Measurements from ENCODE around the gene APPL2. TPM values are rescaled to one million over a fixed set of nuclear protein-coding genes. Genes with fewer than 3 reads are reported as not detected.
A peak's percentile ranks its signal among the peaks of the same experiment; 100 is the strongest.

The APPL2 gene
- total RNA-seq, 1 donor from 2014 or later = 47.5 TPM

- no peaks in the 10 kb centered on the region for H3K9me3 Mint-ChIP-seq (ENCODE audit: low read depth)
- H3K27me3 Mint-ChIP-seq (ENCODE audit: low read depth) = no peaks in the 10 kb centered on the region
- no peak for DNase-seq (ENCODE audit: low spot score)
- TF ChIP-seq CTCF (IDR thresholded peaks at IDR 0.05) = no peak
- H3K4me3 Mint-ChIP-seq (ENCODE audit: unreplicated experiment) = peak overlapping the region; percentile 18
- H3K4me1 Mint-ChIP-seq (ENCODE audit: low read depth) = peaks cover 94% of the 10 kb centered on the region
- H3K27ac Mint-ChIP-seq (ENCODE audit: unreplicated experiment) = peak overlapping the region; percentile 90
- H3K36me3 Mint-ChIP-seq (ENCODE audit: low read depth) = peaks cover 10% of the 10 kb centered on the region
These were observed 7.5 kb downstream of the APPL2 start for GRCh38 chr12:105228494-105228893.

GRCh38 chr12:105227879-105228278 lies 8.1 kb downstream of the APPL2 start:
- peaks cover 16% of the 10 kb centered on the region for H3K36me3 Mint-ChIP-seq (ENCODE audit: low read depth)

DNA sequence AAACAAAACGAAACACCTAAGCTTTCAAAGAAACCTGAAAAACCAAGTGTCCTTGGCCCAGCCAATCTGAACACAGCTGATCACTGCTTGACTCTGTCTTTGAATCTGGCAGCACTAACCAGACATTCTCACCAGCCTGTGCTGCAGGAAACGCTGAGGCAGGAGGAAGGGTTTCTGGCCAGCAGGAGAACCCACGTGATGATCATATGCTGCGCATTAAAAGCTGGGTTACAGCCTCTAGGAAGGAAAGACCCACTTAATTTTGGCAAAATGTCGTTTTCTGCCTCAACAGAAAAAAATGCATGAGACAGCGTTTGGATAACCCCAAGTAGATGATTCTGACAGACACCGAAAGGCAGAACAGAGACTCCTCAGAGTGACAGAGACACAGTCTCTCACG lies 9.8 kb downstream of the APPL2 start:
- TF ChIP-seq CTCF (IDR thresholded peaks at IDR 0.05) = peak; percentile 23
- H3K36me3 Mint-ChIP-seq (ENCODE audit: low read depth) = peaks cover 27% of the 10 kb centered on the region
- H3K9me3 Mint-ChIP-seq (ENCODE audit: low read depth) = no peaks in the 10 kb centered on the region
- H3K4me1 Mint-ChIP-seq (ENCODE audit: low read depth) = peaks cover 94% of the 10 kb centered on the region
- H3K4me3 Mint-ChIP-seq (ENCODE audit: unreplicated experiment) = peak overlapping the region; percentile 37
- no peaks in the 10 kb centered on the region for H3K27me3 Mint-ChIP-seq (ENCODE audit: low read depth)
- peak overlapping the region; percentile 89 for H3K27ac Mint-ChIP-seq (ENCODE audit: unreplicated experiment)
- DNase-seq (ENCODE audit: low spot score) = no peak

More at GRCh38 chr12:105227879-105228278, 8.1 kb downstream of the APPL2 start:
- peak overlapping the region; percentile 90 for H3K27ac Mint-ChIP-seq (ENCODE audit: unreplicated experiment)
- H3K9me3 Mint-ChIP-seq (ENCODE audit: low read depth) = no peaks in the 10 kb centered on the region
- no peak overlapping the region for H3K4me3 Mint-ChIP-seq (ENCODE audit: unreplicated experiment)
- no peak for DNase-seq (ENCODE audit: low spot score)
- H3K27me3 Mint-ChIP-seq (ENCODE audit: low read depth) = no peaks in the 10 kb centered on the region
- TF ChIP-seq CTCF (IDR thresholded peaks at IDR 0.05) = no peak
- H3K4me1 Mint-ChIP-seq (ENCODE audit: low read depth) = peaks cover 94% of the 10 kb centered on the region

GRCh38 chr12:105225505-105226015 lies 10.4 kb downstream of the APPL2 start:
- Mint-ChIP-seq H3K4me1 (ENCODE audit: low read depth) (peaks cover 94% of the 10 kb centered on the region), H3K36me3 (ENCODE audit: low read depth) (peaks cover 27% of the 10 kb centered on the region)

GRCh38 chr12:105224399-105224798 lies 11.6 kb downstream of the APPL2 start:
- Mint-ChIP-seq H3K27me3 (ENCODE audit: low read depth) (no peaks in the 10 kb centered on the region), H3K27ac (ENCODE audit: unreplicated experiment) (peak overlapping the region; percentile 14), H3K4me1 (ENCODE audit: low read depth) (peaks cover 91% of the 10 kb centered on the region), H3K4me3 (ENCODE audit: unreplicated experiment) (no peak overlapping the region), H3K9me3 (ENCODE audit: low read depth) (no peaks in the 10 kb centered on the region), H3K36me3 (ENCODE audit: low read depth) (peaks cover 28% of the 10 kb centered on the region)
- DNase-seq (ENCODE audit: low spot score) = no peak
- no peak for TF ChIP-seq CTCF (IDR thresholded peaks at IDR 0.05)

More at GRCh38 chr12:105225505-105226015, 10.4 kb downstream of the APPL2 start:
- DNase-seq (ENCODE audit: low spot score) = no peak
- Mint-ChIP-seq H3K4me3 (ENCODE audit: unreplicated experiment) (no peak overlapping the region), H3K9me3 (ENCODE audit: low read depth) (no peaks in the 10 kb centered on the region), H3K27me3 (ENCODE audit: low read depth) (no peaks in the 10 kb centered on the region), H3K27ac (ENCODE audit: unreplicated experiment) (peak overlapping the region; percentile 89)
- no peak for TF ChIP-seq CTCF (IDR thresholded peaks at IDR 0.05)

Data from chondrocyte (in vitro differentiated cells).